Measurements from ENCODE around the gene STX2.

STX2 gene

GRCh38 chr12:130829391-130830245 lies 9.4 kb downstream of the STX2 start:
- DNase-seq: no peak

- DNase-seq: no peak
Observed at GRCh38 chr12:130828895-130829294, 10.2 kb downstream of the STX2 start.

DNA sequence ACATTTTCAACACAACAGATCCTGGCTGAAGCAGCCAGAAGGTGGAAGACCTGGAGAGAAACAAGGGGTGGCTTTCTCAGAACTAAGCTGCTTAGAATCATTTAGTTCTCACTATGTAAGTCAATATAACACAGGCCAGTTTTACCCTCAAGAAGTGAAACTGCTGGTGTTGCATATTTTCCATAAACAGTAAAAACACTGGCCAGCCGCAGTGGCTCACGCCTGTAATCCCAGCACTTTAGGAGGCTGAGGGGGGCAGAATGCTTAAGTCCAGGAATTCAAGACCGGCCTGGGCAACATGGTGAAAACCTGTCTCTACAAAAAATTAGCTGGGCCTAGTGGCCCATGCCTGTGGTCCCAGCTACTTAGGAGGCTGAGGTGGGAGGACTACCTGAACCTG lies 11.6 kb downstream of the STX2 start:
- DNase-seq: no peak

DNA sequence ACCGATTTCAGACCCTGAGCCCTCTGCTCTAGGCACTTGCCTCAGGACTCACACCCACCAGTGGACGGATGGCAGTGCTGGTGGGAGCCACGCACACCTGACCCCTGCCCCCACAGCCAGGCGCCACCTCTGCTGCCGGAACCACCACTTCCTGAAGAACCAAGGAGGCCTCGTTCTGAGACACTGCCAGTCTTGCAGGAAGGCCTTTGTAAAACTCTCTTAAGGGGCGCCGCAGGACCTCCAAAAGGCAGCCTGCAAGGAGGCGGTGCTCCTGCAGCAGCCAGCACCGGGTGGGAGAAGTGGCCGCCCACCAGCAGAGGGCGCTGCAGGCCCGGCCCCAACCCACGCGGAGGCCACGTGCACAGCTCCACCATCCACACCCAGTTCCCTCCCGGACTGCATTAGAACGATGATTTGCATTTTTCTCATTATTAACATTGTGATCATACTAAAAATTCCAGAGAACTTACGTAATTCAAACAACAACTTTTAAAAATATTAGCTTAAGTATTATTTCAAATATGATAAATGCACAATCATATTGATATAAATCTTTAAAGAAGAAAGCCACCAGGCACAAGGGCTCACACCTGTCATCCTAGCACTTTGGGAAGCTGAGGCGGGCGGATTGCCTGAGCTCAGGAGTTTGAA lies 12.8 kb downstream of the STX2 start:
- DNase-seq: no peak

DNA sequence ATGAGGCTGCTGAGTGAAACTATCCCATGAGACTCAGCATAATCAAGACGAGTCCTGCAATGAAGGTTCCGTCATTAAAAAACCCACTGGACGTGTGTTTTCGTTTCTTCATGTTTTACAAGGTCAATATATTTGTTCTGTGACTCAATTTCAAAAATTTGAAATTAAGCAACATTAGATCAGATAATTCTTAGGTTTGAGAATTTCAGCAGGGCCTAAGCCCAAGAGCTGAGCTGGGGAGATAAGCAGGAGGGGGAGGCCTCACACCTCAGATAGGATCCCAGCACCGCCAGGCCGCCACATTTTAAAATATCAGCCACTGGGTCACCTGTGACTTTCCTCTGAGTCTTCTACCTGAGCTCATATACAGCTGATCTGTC lies 13.3 kb downstream of the STX2 start:
- no peak for DNase-seq

DNA sequence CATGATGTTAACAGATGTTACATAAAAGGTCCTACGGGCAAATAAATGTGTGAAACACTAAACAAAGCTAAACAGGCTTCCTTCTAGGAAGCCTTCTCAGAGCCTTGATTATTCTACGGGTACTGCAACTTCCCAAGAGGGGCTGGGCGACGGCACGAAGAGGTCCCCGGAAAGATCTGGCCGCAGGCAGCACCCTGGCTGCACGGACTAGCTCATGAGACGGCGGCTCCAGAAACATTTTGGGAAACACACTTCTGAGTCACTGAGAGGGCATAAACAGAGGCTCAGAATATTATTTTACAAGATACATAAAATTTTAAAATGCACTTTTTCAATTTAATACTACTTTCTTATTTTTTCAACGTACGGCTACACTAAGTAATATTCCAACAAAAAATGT lies 19.4 kb downstream of the STX2 start:
- DNase-seq: no peak

DNA sequence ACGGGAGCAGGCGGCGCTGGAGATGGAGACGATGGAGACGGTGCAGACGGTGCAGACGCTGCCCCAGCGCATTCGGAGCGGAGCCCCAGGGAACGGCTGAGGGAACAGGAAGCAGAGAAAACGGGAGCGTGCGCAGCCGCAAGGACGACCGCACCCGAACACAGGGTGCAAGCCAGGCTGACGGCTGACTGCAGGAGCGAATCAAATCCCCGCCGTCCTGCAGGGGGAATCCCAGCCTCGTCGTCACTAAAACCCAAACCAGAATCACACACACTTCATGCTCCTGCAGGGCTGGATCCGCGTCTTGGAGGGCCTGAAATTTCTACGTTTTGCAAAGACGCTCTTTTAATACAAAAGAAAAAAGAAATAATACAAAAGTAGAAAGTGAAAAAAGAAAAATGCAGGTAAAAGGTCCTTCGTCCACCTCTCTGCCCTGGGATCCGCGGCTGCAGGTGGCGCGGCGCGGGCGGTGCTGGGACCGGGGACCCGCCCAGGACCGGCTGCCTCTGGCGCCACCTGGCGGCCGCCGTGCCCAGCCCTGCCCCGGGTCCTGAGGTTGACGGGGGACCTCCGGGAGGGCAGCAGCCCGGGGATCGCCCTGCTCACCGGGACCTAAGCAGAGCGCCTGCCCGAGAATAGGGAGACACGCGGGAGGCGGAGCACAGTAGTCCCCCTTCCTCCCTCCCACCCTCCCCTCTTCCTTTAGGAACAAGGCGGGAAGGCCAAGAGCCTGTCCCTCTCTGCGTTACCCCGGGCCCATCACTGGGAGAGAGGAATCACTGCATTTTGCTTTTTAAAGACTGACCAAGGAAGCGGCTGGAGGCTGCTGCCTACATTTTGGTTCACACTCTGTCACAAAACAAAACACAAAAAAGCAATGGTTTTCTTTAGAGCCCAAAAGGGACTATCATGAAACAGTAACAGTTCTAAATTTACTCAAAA lies 20.1 kb downstream of the STX2 start:
- peak; percentile 70 for DNase-seq

GRCh38 chr12:130818272-130818634 lies 20.8 kb downstream of the STX2 start:
- DNase-seq: no peak

DNA sequence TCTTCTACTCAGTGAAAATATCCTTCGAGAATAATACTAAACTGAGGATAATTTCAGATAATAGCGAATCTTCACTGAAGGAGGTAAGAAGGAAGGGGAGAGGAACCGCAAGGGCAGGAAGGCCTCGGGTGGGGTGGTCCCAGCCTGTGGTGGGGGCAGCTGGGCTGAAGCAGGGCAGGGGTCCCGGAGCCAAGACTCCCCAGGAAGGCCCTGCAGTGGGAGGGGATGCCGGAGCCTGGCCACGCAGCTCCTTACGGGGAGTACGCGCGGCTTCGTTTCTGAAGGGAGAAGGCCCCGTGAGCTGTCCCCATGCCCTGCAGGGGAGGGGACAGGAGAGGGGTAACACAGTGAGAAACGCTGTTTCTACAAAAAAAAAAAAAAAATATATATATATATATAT lies 21.2 kb downstream of the STX2 start:
- no peak for DNase-seq

GRCh38 chr12:130816097-130816496 lies 23.0 kb downstream of the STX2 start:
- no peak for DNase-seq

DNA sequence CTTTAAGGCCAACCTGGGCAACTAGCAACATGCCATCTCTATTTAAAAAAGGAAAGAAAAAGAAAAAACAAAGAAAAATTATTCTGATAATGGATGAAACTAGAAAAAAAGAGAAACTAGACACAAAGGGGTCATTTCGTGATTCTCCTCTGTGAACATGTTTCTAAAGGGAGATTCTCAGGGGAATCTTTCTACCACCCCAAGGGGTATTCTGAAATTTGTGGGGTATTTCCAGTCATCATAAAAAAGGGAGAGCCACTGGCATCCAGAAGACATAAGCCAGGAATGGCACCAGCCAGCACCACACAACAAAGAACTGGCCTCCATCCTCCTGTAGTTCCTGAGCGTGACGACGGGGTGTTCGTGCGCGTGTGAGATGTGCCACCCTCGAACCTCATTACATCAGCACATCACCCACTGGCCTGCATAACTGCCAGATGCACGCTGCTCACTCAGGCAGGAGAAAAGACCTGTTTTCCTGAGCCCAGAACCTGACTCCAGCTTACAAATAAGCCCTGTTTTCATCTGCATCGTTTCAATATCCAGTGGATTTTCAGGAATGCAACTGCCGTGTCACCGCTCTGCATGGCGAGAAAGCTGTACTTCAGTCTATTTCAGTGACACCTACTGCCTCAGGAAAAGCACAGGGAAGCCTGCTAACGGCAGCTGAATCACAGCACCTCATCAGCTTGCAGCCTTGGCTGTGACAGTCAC lies 23.9 kb downstream of the STX2 start:
- DNase-seq: no peak

GRCh38 chr12:130813949-130814348 lies 25.1 kb downstream of the STX2 start:
- DNase-seq: no peak

DNA sequence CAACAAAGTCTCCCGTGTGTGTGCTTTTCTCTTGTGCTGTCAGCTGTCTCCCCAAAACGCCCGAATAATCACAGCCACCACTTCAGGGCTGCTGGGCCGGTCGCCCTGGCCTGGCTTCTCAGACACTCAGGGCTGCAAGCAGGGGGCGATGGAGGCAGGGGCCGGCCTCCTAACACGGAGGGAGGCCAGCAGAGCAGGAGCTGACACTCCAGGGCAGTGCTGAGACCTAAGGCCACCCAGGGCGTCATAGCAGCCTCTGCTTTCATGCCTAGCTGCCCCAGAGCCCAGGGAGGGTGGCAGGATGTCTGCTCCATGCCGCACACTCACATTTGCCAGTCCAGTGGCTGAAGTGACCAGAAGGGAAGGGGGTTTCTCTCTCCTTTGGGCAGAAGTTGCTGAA lies 25.6 kb downstream of the STX2 start:
- no peak for DNase-seq

DNA sequence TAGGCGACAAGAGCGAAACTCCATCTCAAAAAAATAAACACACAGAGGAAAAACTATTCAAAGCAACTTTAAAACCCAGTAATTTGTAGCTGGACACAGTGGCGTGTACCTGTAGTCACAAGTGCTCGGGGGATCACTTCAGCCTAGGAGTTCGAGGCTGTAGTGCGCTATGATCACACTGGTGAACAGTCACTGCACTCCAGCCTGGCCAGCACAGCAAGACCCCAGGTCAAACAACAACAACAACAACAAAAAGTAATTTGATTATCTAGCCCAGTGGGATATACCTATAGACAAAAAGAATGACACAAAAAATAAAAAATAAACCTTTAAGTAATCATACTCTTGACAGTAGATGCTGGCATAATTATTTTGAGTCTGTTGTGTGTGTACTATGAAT lies 29.3 kb downstream of the STX2 start:
- DNase-seq: no peak

DNA sequence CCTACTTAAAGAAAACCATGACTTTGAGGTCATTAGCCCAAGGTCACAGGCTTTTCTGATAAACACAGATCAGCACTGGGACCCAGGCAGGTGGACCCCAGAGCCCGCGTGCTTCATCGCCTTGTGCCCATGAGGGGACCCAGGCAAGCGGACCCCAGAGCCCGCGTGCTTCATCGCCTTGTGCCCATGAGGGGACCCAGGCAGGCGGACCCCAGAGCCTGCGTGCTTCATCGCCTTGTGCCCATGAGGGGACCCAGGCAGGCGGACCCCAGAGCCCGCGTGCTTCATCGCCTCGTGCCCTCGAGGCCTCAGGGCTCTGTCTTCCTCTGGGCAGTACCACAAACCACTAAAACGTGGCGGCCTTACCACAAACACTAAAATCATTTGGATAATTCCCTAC lies 31.7 kb downstream of the STX2 start:
- DNase-seq: no peak

DNA sequence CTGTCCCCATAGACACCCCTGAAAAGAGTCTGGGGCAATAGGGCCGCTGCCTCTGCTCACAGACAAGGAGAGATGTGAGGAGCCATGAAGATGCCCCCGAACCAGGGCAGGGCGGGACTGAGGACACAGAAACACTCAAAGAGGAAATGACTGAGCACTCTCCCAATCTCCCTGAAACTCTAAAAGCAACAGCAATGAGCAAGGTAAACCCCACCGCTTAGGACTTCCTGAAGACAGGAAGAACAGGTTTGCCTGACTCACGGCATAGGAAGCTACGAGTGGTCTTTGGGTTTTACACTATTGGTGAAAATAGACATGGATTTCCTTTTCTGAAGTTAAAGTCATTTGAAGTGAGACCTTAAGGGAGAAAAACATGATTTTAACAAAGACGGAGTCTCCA lies 32.5 kb downstream of the STX2 start:
- no peak for DNase-seq

DNA sequence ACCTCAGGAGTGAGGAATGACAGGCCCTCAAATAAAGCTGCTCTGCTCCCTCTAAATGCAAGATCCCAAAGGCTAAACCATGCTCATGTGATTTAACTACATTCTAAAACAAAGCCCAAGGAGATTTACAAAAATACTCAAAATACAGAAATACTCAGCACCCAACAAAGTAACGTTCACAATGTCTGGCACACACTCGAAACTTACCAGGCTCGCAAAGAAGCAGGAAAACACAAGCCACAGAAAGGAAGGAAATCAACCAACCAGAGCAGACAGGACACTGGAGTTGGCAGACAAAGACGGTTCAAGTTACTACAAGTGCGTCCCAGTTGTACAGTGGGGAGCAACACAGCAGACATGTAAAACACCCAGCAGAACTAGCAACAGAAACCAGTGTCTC lies 33.4 kb downstream of the STX2 start:
- DNase-seq: no peak

DNA sequence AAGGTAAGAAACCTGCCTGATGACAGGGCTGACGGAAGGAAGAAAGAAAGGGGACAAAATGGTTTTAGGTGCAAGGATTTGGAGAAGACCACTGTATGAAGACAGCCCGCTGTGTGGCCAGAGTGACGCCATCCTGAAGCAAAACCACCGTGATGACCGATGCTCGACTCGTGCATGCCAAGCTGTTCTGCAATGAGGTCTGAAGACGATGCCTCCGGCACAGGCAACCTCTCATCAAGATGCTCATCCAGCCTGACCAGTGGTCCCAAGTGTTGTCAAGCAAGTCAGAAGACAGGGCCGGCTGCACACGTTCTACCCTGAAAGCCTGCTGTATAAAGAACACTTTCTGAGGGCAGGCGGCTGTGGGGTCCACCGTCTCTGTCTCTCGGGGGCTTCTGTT lies 34.8 kb downstream of the STX2 start:
- no peak for DNase-seq

GRCh38 chr12:130803702-130804101 lies 35.3 kb downstream of the STX2 start:
- DNase-seq: no peak

DNA sequence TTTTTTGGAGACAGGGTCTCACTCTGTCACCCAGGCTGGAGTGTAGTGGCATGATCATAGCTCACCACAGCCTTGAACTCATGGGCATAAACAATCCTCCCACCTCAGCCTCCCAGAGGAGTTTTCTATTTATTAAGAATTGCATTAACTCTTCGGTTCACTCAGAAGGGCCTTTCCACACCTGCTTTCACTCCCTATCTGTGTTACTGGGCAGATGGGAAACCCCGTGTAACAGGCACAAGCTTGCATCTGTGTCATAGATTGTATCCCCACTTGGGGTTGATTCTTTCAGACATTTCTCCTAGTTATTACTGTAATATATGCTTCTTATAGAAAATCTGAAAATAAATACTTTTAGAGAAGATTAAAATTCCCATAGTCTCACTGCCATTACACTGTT lies 38.7 kb downstream of the STX2 start:
- no peak for DNase-seq

- no peak for DNase-seq
Observed at GRCh38 chr12:130799051-130799450, 40.0 kb downstream of the STX2 start.

- DNase-seq: no peak
Observed at GRCh38 chr12:130796985-130797686, 41.9 kb downstream of the STX2 start.

Data from COR-L47 (cell line).